Stimulated activated memory B cell treated with anti-CD40 and anti-IgM and Interleukin-4, amounts not matched to agents 10 μg/mL and 1 μg/mL and 100 μg/mL, for 72 hours (primary cell): Measurements from ENCODE around the gene CNPY2.

ENCODE experiments used
- ATAC-seq: fragments of 150-1000 bp; cut with Tn5 transposase; 2 replicates; pipeline ENCODE4 v1.10.0; 2021
- H3K27ac Mint-ChIP-seq: one replicate; pipeline ENCODE4 v1.8.0; 2022; ENCODE audit warnings: mild to moderate bottlenecking, mixed read lengths
- H3K27me3 Mint-ChIP-seq: one replicate; pipeline ENCODE4 v1.8.0; 2022; ENCODE audit warnings: mixed read lengths
- H3K36me3 Mint-ChIP-seq: one replicate; pipeline ENCODE4 v1.8.0; 2022; ENCODE audit warnings: mixed read lengths
- H3K4me1 Mint-ChIP-seq: one replicate; pipeline ENCODE4 v1.8.0; 2022; ENCODE audit warnings: mixed read lengths
- H3K4me3 Mint-ChIP-seq: one replicate; pipeline ENCODE4 v1.8.0; 2022; ENCODE audit warnings: mild to moderate bottlenecking, moderate library complexity, mixed read lengths
- H3K9me3 Mint-ChIP-seq: one replicate; pipeline ENCODE4 v1.8.0; 2022; ENCODE audit warnings: mixed read lengths

The CNPY2 gene

DNA sequence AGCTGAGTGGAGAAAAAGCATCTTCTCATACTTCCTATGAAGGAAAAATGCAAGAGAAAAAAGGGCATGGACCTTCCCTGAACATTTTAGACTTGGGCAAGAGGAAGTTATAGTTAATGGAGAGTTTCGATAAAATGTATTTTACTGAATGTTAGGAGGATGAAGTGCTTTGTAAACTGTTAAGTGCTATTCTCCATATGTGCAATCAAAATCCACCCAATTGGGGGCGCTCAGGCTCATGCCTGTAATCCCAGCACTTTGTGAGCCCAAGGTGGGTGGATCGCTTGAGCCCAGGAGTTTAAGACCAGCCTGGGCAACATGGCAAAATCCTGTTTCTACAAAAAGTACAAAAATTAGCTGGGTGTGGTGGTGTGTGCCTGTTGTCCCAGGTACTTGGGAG lies 1.9 kb upstream of the CNPY2 start:
- ATAC-seq = no peak
- H3K36me3 Mint-ChIP-seq = peaks cover 9% of the 10 kb centered on the region
- no peaks in the 10 kb centered on the region for H3K9me3 Mint-ChIP-seq
- H3K4me3 Mint-ChIP-seq = no peak overlapping the region
- H3K27me3 Mint-ChIP-seq = no peaks in the 10 kb centered on the region
- no peak overlapping the region for H3K27ac Mint-ChIP-seq
- H3K4me1 Mint-ChIP-seq = peaks cover 13% of the 10 kb centered on the region

- Mint-ChIP-seq H3K36me3 (peaks cover 17% of the 10 kb centered on the region), H3K4me3 (peak overlapping the region; percentile 99), H3K27ac (peak overlapping the region; percentile 98), H3K9me3 (no peaks in the 10 kb centered on the region), H3K27me3 (no peaks in the 10 kb centered on the region), H3K4me1 (peaks cover 13% of the 10 kb centered on the region)
- ATAC-seq = no peak
Measured at GRCh38 chr12:56315249-56315621, 553 bp downstream of the CNPY2 start.

DNA sequence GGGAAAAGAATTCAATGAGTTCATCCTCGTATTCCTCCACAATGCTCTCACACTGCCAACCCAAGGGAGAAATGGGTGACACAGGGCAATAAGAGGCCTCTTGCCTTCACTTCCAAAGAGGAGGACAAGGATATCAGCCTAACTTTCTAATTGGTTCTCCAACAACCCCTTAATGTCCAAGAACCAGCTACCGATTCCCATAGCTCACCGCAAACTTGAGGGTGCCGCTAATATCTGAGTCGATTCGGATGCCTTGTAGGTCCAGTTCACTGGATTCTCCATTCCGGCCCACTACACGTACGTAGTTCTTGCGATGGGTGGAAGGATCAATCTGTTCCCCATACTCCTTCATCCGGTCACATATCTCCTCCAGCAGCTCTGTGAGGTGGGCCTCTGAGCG lies 4.8 kb downstream of the CNPY2 start:
- Mint-ChIP-seq H3K27me3 (no peaks in the 10 kb centered on the region), H3K4me1 (peaks cover 13% of the 10 kb centered on the region), H3K9me3 (no peaks in the 10 kb centered on the region), H3K4me3 (no peak overlapping the region), H3K27ac (no peak overlapping the region), H3K36me3 (peaks cover 20% of the 10 kb centered on the region)
- no peak for ATAC-seq

DNA sequence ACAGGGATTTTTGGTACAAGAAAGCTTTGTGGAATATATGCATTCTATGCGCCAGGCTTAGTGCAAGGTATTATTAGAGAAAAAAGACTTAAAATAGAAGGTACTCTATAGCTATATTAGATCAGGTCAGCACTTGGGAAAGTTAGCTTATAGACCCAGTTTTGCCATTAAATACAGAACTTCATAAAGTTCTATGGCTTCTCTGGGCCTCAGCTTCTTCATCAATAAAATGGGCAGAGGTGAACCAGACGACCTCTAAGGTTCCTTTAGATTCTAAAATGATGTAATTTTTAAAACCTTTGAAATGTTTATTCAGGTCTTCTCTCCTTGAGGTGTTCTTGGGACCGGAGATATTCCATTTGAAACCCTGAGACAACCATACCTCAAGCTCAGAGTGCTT lies 7.1 kb downstream of the CNPY2 start:
- Mint-ChIP-seq H3K4me3 (no peak overlapping the region), H3K27ac (no peak overlapping the region)

DNA sequence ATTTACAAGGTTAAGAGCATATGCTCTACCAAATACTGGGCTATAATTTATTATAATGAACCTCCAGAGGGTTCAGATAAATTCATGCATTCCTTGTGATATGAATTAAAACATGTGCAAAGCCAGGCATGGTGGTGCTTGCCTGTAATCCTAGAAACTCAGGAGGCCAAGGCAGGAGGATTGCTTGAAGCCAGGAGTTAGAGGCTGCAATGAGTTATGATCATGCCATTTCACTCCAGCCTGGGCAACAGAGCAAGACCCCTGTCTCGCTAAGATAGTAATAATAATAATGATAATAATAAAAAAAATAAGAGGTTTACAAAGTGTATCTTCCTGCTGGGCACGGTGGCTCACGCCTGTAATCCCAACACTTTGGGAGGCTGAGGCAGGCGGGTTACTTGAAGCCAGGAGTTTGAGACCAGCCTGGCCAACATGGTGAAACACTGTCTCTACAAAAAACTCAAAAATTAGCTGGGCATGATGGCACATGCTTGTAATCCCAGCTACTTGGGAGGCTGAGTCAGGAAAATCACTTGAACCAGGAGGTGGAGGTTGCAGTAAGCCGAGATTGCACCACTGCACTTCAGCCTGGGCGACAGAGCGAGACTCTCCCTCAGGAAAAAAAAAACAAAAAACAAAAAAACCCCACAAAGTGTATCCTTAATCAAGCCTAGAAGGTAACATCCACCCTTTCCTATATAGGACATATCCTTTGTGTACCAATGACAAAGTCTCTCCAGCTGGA lies 8.4 kb downstream of the CNPY2 start:
- no peak for ATAC-seq
- no peak overlapping the region for H3K4me3 Mint-ChIP-seq
- peaks cover 25% of the 10 kb centered on the region for H3K36me3 Mint-ChIP-seq
- peaks cover 8% of the 10 kb centered on the region for H3K4me1 Mint-ChIP-seq
- H3K9me3 Mint-ChIP-seq = no peaks in the 10 kb centered on the region
- no peak overlapping the region for H3K27ac Mint-ChIP-seq
- H3K27me3 Mint-ChIP-seq = no peaks in the 10 kb centered on the region

More for the DNA sequence above, 7.1 kb downstream of the CNPY2 start:
- Mint-ChIP-seq H3K4me1 (no peaks in the 10 kb centered on the region), H3K27me3 (no peaks in the 10 kb centered on the region), H3K36me3 (peaks cover 25% of the 10 kb centered on the region), H3K9me3 (no peaks in the 10 kb centered on the region)
- no peak for ATAC-seq

DNA sequence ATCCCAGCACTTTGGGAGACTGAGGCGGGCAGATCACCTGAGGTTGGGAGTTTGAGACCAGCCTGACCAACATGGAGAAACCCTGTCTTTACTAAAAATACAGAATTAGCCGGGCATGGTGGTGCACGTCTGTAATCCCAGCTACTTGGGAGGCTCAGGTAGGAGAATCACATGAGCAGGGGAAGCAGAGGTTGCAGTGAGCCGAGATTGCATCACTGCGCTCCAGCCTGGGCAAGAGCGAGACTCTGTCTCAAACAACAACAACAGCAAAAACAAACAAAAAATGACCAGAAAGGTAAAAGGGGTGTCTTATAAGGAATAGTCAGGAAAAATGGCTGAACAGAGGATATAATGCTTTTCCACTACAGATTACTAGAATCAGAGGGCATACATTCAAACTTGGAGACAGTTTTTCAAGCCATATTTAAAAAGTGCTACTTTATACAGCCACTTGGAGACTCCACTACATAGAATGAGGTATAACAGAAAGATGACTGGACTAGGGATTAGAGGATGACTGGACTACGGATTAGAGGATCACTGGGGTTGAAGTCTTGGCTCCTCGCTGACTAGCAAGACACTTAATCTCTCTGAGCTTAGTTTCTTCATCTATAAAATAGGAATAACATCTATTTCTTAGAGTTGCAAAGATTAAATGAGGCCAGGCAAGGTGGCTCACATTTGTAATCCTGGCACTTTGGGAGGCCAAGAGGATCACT lies 10.8 kb downstream of the CNPY2 start:
- no peak overlapping the region for H3K4me3 Mint-ChIP-seq
- peaks cover 14% of the 10 kb centered on the region for H3K36me3 Mint-ChIP-seq
- no peaks in the 10 kb centered on the region for H3K9me3 Mint-ChIP-seq
- no peaks in the 10 kb centered on the region for H3K27me3 Mint-ChIP-seq
- no peak for ATAC-seq
- H3K27ac Mint-ChIP-seq = no peak overlapping the region
- peaks cover 29% of the 10 kb centered on the region for H3K4me1 Mint-ChIP-seq

DNA sequence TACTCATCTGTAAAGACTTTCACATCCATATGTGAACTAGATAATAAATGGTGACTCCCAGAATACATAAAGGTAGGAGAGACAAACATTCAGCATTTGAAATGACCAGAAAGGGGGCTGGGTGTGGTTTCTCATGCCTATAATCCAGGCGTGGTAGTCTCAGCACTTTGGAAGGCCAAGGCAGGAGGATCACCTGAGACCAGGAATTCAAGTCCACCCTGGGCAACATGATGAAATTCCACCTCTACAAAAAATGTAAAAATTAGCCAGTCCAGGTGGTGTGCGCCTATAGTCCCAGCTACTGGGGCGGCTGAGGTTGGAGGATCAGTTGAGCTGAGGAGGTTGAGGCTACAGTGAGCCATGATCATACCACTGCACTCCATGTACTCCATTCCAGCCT lies 11.5 kb downstream of the CNPY2 start:
- no peak overlapping the region for H3K27ac Mint-ChIP-seq

GRCh38 chr12:56300644-56301464 lies 14.9 kb downstream of the CNPY2 start:
- Mint-ChIP-seq H3K27me3 (no peaks in the 10 kb centered on the region), H3K4me1 (peaks cover 65% of the 10 kb centered on the region), H3K27ac (peak overlapping the region; percentile 97), H3K4me3 (peak overlapping the region; percentile 99), H3K9me3 (no peaks in the 10 kb centered on the region), H3K36me3 (peaks cover 11% of the 10 kb centered on the region)
- ATAC-seq = no peak

More for the DNA sequence above, 11.5 kb downstream of the CNPY2 start:
- peaks cover 32% of the 10 kb centered on the region for H3K4me1 Mint-ChIP-seq
- H3K27me3 Mint-ChIP-seq = no peaks in the 10 kb centered on the region
- peaks cover 10% of the 10 kb centered on the region for H3K36me3 Mint-ChIP-seq
- ATAC-seq = no peak
- H3K9me3 Mint-ChIP-seq = no peaks in the 10 kb centered on the region
- no peak overlapping the region for H3K4me3 Mint-ChIP-seq

DNA sequence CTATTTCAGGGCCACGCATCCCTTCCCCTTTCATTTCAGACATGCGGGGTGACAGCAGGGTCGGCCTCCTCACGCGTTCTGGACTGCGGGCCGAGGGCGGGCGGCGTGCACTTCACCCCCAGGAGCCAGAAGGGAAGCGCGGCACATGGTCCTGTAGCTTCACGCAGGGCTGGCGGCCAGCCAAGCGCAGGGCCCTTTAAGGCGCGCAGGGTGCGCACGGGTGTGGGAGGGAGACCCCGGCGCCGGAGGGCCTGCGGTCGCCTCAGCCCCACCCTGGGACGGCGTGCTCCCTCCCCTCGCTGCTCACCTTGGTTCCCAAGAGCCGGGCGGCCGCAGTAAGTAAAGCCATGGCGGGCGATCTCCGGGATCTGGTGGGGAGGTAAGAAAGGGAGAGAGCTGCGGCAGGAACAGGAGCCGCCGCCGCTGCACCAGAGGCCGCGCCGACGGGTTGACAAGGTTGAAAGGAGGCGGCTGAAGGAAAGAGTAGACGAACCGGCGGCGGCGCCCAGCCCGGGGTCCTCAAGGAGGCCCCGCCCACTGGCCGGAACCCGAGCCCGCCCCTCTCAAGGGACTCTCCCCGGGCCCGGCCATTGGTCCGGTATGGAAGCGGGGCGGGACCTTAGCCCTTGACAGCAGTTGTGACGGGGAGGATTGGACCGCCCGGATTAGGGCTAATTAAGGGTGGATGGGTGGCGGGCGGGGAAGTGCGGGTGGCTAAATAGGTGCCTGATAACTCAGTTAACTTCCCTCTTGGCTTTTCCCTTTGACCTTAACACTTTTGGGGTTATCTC lies 15.7 kb downstream of the CNPY2 start, which contains the start of gene CS:
Gene CS (minus strand): TSS at position 478 of the 791 bp plus-strand sequence. CDS start 129 bp downstream, at position 349.
- no peaks in the 10 kb centered on the region for H3K9me3 Mint-ChIP-seq
- peak; percentile 98 for ATAC-seq
- peak within 1 kb of the TSS; percentile 99 for H3K4me3 Mint-ChIP-seq
- peaks cover 8% of the 10 kb centered on the region for H3K36me3 Mint-ChIP-seq
- H3K4me1 Mint-ChIP-seq = peaks cover 66% of the 10 kb centered on the region
- H3K27me3 Mint-ChIP-seq = no peaks in the 10 kb centered on the region
- H3K27ac Mint-ChIP-seq = peak within 1 kb of the TSS; percentile 97

GRCh38 chr12:56299308-56299852 lies 16.4 kb downstream of the CNPY2 start:
- Mint-ChIP-seq H3K4me1 (peaks cover 66% of the 10 kb centered on the region), H3K4me3 (peak overlapping the region; percentile 99), H3K9me3 (no peaks in the 10 kb centered on the region), H3K36me3 (peaks cover 6% of the 10 kb centered on the region), H3K27me3 (no peaks in the 10 kb centered on the region), H3K27ac (peak overlapping the region; percentile 97)
- ATAC-seq = no peak

- peaks cover 66% of the 10 kb centered on the region for H3K4me1 Mint-ChIP-seq
- H3K27ac Mint-ChIP-seq = peak overlapping the region; percentile 97
- H3K9me3 Mint-ChIP-seq = no peaks in the 10 kb centered on the region
- H3K27me3 Mint-ChIP-seq = no peaks in the 10 kb centered on the region
- peak overlapping the region; percentile 99 for H3K4me3 Mint-ChIP-seq
- ATAC-seq = no peak
- peaks cover 6% of the 10 kb centered on the region for H3K36me3 Mint-ChIP-seq
Measured at GRCh38 chr12:56298828-56299227, 17.0 kb downstream of the CNPY2 start.

DNA sequence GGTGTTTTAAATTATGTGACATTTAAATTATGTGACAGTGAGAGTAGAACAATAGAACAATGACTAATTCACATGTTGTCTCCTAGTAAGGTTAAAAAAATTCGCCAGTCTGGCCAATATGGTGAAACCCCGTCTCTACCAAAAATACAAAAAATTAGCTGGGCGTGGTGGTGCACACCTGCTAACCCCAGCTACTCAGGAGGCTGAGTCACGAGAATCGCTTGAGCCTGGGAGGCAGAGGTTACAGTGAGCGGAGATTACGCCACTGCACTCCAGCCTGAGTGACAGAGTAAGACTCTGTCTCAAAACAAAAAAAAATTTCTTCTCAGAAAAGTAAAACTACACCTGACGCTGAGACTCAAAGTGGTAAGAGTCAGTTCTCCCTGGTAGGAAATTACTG lies 18.4 kb downstream of the CNPY2 start:
- peak overlapping the region; percentile 55 for H3K4me3 Mint-ChIP-seq
- H3K27me3 Mint-ChIP-seq = no peaks in the 10 kb centered on the region
- H3K4me1 Mint-ChIP-seq = peaks cover 58% of the 10 kb centered on the region
- H3K27ac Mint-ChIP-seq = peak overlapping the region; percentile 71
- peaks cover 6% of the 10 kb centered on the region for H3K36me3 Mint-ChIP-seq
- no peak for ATAC-seq
- no peaks in the 10 kb centered on the region for H3K9me3 Mint-ChIP-seq

- H3K27ac Mint-ChIP-seq = peak overlapping the region; percentile 71
- H3K36me3 Mint-ChIP-seq = peaks cover 10% of the 10 kb centered on the region
- no peak for ATAC-seq
- H3K4me1 Mint-ChIP-seq = peaks cover 49% of the 10 kb centered on the region
- peak overlapping the region; percentile 12 for H3K4me3 Mint-ChIP-seq
- no peaks in the 10 kb centered on the region for H3K9me3 Mint-ChIP-seq
- H3K27me3 Mint-ChIP-seq = no peaks in the 10 kb centered on the region
Measured at GRCh38 chr12:56296295-56296694, 19.5 kb downstream of the CNPY2 start.

- Mint-ChIP-seq H3K27me3 (no peaks in the 10 kb centered on the region), H3K4me3 (no peak overlapping the region), H3K36me3 (peaks cover 19% of the 10 kb centered on the region), H3K9me3 (no peaks in the 10 kb centered on the region), H3K4me1 (peaks cover 34% of the 10 kb centered on the region), H3K27ac (no peak overlapping the region)
- no peak for ATAC-seq
Measured at GRCh38 chr12:56293795-56294194, 22.0 kb downstream of the CNPY2 start.
